Posterior vena cava (tissue), 2 donors: Measurements from ENCODE around the gene PAGR1. TPM values are rescaled to one million over a fixed set of nuclear protein-coding genes. Genes with fewer than 3 reads are reported as not detected.
A peak's percentile ranks its signal among the peaks of the same experiment; 100 is the strongest.
"Not testable (repeated sequence)": the region's sequence is repeated elsewhere in the genome, so short reads cannot be mapped to it uniquely, and the experiment has no call there.

ENCODE experiments used
- DNase-seq: peaks from one replicate; pipeline ENCODE4 v3.0.0-alpha.2; 2020; ENCODE audit warnings: low spot score
- intact Hi-C, 2 donors: fragments of 100-400 bp; cut with DNase I; formaldehyde crosslinking; loops; one replicate each; pipeline versions ENCODE4 v1.14.1 to v1.14.2; 2022 to 2023
- total RNA-seq, 2 donors: library from RNA; stranded (reverse); fragmentation: NEBNext Ultra II Directional; extraction: Animal tissue kit (Norgen Biotek cat#: 25700); gene quantifications; one replicate each; pipeline ENCODE4 v1.2.1, GENCODE V29; 2021
- donor health status: DM: yes; HTN: yes; CAD: no.
- donor health status: DM: yes; HTN: yes; CAD: no.

PAGR1 gene
- total RNA-seq, 2 donors from 2014 or later, result 10.5 to 12.7 TPM

GRCh38 chr16:29790949-29791844 is 24.8 kb upstream of the PAGR1 start:
- intact Hi-C loops, result no loop called here
- no peak for DNase-seq

- no peak for DNase-seq
- intact Hi-C loops, result no loop called here
Observed at GRCh38 chr16:29791845-29792807, 23.8 kb upstream of the PAGR1 start.

- DNase-seq, intact Hi-C loops: not testable (repeated sequence)
Observed at GRCh38 chr16:29793153-29793552, 22.8 kb upstream of the PAGR1 start.

- intact Hi-C loops, result no loop called here
- DNase-seq, result no peak
Observed at GRCh38 chr16:29794231-29794710, 21.7 kb upstream of the PAGR1 start.

GRCh38 chr16:29802416-29802935 is 13.5 kb upstream of the PAGR1 start:
- intact Hi-C loops, result no loop called here

GRCh38 chr16:29804020-29804419 is 11.9 kb upstream of the PAGR1 start:
- intact Hi-C loops, result no loop called here
- no peak for DNase-seq

More at GRCh38 chr16:29802416-29802935, 13.5 kb upstream of the PAGR1 start:
- no peak for DNase-seq

GRCh38 chr16:29804455-29805231 is 11.3 kb upstream of the PAGR1 start:
- intact Hi-C loops, result no loop called here
- DNase-seq, result no peak

- DNase-seq, result peak; percentile 99
- intact Hi-C loops, result no loop called here
Observed at GRCh38 chr16:29805232-29806098, 10.5 kb upstream of the PAGR1 start.

GRCh38 chr16:29806099-29806579 is 9.8 kb upstream of the PAGR1 start, which contains the start of gene MAZ:
Gene MAZ (plus strand): TSS chr16:29806529. CDS start chr16:29806702, 173 bp downstream.
- intact Hi-C loops, result no loop called here
- DNase-seq, result no peak

GRCh38 chr16:29806641-29807425 is 9.1 kb upstream of the PAGR1 start:
- peak; percentile 86 for DNase-seq
- intact Hi-C loops, result no loop called here

GRCh38 chr16:29807426-29808218 is 8.3 kb upstream of the PAGR1 start:
- DNase-seq, result peak; percentile 96
- intact Hi-C loops, result no loop called here

- intact Hi-C loops, result no loop called here
Observed at GRCh38 chr16:29808219-29808900, 7.6 kb upstream of the PAGR1 start.

GRCh38 chr16:29809031-29809747 is 6.8 kb upstream of the PAGR1 start:
- intact Hi-C loops, result no loop called here
- no peak for DNase-seq

More at GRCh38 chr16:29808219-29808900, 7.6 kb upstream of the PAGR1 start:
- DNase-seq, result no peak

GRCh38 chr16:29809850-29810698 is 5.9 kb upstream of the PAGR1 start:
- intact Hi-C loops, result no loop called here
- DNase-seq, result no peak
